ENCODE measurements around the gene LRP4. TPM values are rescaled to one million over a fixed set of nuclear protein-coding genes. Genes with fewer than 3 reads are reported as not detected.

Gene LRP4
- total RNA-seq = 8.2 and 14.0 TPM in 2 replicates

GRCh38 chr11:46918083-46918787 is at the start of gene LRP4:
TSS of gene LRP4 (minus strand) at chr11:46918550. CDS start at chr11:46918379, 171 bp downstream.

DNA sequence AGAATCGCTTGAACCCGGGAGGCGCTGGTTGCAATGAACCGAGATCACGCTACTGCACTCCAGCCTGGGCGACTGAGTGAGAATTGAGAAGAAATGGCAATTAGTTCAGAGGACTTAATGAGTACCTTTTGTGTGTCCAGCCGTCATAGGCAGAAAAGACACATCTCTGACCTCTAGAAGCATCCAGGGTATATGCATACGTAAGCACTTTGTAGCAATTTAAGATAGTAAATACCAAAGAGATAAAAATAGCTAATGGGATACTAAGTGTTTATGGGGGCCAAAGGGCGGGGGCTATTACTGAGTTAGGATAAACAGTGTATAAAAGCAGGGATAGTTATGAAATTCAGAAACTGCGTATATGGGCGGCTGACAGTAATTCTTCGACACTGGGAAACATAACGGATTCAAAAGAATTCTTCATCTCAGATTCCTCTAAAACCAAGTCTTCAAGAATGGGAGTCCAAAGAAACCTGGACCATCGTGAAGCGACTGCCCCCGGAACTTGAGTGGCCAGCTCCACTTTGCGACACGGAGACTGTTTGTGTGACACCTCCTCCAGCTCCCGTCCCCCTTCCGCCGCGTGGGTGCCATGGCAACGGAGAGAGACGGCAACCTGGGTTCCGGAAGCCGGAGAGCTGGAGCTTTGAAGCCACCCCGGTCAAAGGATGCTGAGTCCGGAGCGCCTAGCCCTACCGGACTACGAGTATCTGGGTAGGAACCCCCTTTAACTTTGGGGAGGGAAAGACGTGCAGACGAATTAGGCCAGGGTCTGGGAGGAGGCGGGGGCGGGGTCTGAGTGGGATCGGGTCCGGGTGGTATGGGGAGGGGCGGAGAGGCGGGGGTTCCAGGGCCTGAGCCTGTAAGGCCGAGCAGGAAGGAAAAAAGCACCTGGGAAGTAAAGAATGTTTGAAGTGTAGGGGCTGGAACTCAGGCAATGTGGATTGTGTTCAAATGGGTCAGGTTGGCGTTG is 18.1 kb upstream of the LRP4 start, which contains the start of gene CSTPP1:
CSTPP1 (plus strand) TSS at position 624 of the 973 bp plus-strand sequence; CDS start at position 669, 45 bp downstream.

DNA sequence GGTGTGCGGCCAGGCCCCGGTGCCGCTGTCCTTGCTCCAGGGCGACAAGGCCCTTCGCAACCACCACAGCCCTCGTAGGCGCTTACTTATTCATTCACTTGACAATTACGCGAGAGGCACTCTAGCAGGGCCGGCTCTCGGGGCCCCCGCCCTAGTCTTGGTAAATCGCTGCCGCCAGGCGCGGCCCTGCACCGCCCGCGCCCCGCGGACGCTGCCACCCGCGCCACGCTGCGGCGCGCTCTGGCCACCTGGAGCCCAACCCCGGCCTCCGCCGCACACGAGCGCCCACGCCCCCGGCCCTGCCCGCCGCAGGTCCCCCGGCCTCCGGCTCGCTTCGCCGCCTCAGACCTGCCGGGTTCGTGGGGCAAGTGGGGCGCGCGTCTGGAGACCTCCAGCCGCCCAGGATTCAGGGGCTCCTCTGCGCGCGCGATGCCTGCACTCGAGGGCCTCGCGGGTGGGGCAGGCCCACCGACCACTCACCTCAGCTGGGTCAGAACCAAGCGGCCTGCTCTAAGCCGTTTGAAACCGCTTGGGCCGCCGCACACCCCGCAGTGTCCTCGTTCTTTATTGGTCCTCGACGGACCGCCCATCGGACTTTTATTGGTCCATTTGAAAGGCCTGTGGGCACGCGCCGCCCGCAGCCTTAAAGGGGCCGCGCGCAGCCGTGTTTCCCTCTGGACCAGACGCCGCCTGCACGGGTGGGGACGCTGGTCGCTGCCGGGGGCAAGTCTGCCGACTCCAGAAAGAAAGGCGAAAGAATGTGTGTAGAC is 72.4 kb downstream of the LRP4 start, which contains the start of gene CKAP5:
CKAP5 (minus strand) TSS at position 541 of the 770 bp plus-strand sequence. CDS start 25,049 bp downstream, outside the sequence.

Other genes starting within 250 kb of the LRP4 start
- gene ARHGAP1, start 217.9 kb downstream of the LRP4 start, total RNA-seq = 75.5 and 76.5 TPM in 2 replicates
- 19.0 and 19.3 TPM in 2 replicates for gene ZNF408, start 217.5 kb downstream of the LRP4 start, total RNA-seq
- not detected in 2 replicates for gene F2, start 199.3 kb downstream of the LRP4 start, total RNA-seq
- 46.0 and 106 TPM in 2 replicates for gene CKAP5, start 72.3 kb downstream of the LRP4 start, total RNA-seq
- 23.4 and 27.5 TPM in 2 replicates for gene CSTPP1, start 18.2 kb upstream of the LRP4 start, total RNA-seq